GM23248 (cell line): Measurements from ENCODE around the gene EDC4. TPM values are rescaled to one million over a fixed set of nuclear protein-coding genes. Genes with fewer than 3 reads are reported as not detected.

ENCODE experiments used
- DNase-seq: peaks from one replicate; pipeline ENCODE4 v3.0.0-alpha.2; 2015
- H2AFZ ChIP-seq: fragments of 200-600 bp; sonication (generic); 2 replicates; pipeline ENCODE4 v1.6.1; 2016; ENCODE audit warnings: antibody characterized with exemption
- H3F3A ChIP-seq: fragments of 200-600 bp; sonication (generic); 2 replicates; pipeline ENCODE4 v1.6.1; 2016; ENCODE audit warnings: mild to moderate bottlenecking, antibody characterized with exemption, mixed run types; ENCODE audit not compliant: insufficient read depth
- H3K27ac ChIP-seq: fragments of 200-600 bp; sonication (generic); 2 replicates; pipeline ENCODE4 v1.5.1; 2016; ENCODE audit warnings: mild to moderate bottlenecking
- H3K27me3 ChIP-seq: fragments of 200-600 bp; sonication (generic); replicated peaks from 2 replicates; pipeline ENCODE4 v1.6.1; 2016; ENCODE audit warnings: mild to moderate bottlenecking; ENCODE audit not compliant: insufficient read depth
- H3K36me3 ChIP-seq: fragments of 200-600 bp; sonication (generic); 2 replicates; pipeline ENCODE4 v1.6.1; 2016; ENCODE audit warnings: low read depth, mild to moderate bottlenecking
- H3K4me1 ChIP-seq: fragments of 200-600 bp; sonication (generic); 2 replicates; pipeline ENCODE4 v1.6.1; 2016; ENCODE audit warnings: mild to moderate bottlenecking; ENCODE audit not compliant: insufficient read depth
- H3K4me2 ChIP-seq: fragments of 200-600 bp; sonication (generic); one replicate; pipeline ENCODE4 v1.6.1; 2016; ENCODE audit warnings: mild to moderate bottlenecking; ENCODE audit not compliant: unreplicated experiment
- H3K4me3 ChIP-seq: fragments of 200-600 bp; sonication (generic); 2 replicates; pipeline ENCODE4 v1.5.1; 2016; ENCODE audit warnings: mild to moderate bottlenecking
- H3K79me2 ChIP-seq: fragments of 200-600 bp; sonication (generic); 2 replicates; pipeline ENCODE4 v1.6.1; 2016; ENCODE audit warnings: mild to moderate bottlenecking; ENCODE audit not compliant: insufficient read depth
- H3K9ac ChIP-seq: fragments of 200-600 bp; sonication (generic); 2 replicates; pipeline ENCODE4 v1.6.1; 2016; ENCODE audit warnings: mild to moderate bottlenecking
- H3K9me2 ChIP-seq: fragments of 200-600 bp; sonication (generic); 2 replicates; pipeline ENCODE4 v1.6.1; 2016; ENCODE audit warnings: mixed run types, mild to moderate bottlenecking, moderate library complexity; ENCODE audit not compliant: insufficient read depth
- H3K9me3 ChIP-seq: fragments of 200-600 bp; sonication (generic); one replicate; pipeline ENCODE4 v1.6.1; 2017; ENCODE audit warnings: low read depth
- H4K20me1 ChIP-seq: fragments of 200-600 bp; sonication (generic); 2 replicates; pipeline ENCODE4 v1.6.0; 2016; ENCODE audit not compliant: insufficient read depth
- EZH2 ChIP-seq: fragments of 200-600 bp; sonication (generic); IDR thresholded peaks from 2 replicates; pipeline ENCODE4 v1.6.1; 2018; ENCODE audit warnings: antibody characterized with exemption, mild to moderate bottlenecking; ENCODE audit not compliant: insufficient read depth, poor library complexity, severe bottlenecking
- EZH2phosphoT487 ChIP-seq: fragments of 200-600 bp; sonication (generic); IDR thresholded peaks from 2 replicates; pipeline ENCODE4 v1.6.1; 2018; ENCODE audit warnings: antibody characterized with exemption, moderate library complexity, mild to moderate bottlenecking, low read depth; ENCODE audit not compliant: insufficient read depth
- WGBS, 2 experiments: methylation state at CpG; one replicate each; pipeline ENCODE4 v1.1.6; 2015 to 2017; ENCODE audit warnings: low lambda C conversion rate in 2 of 2, low coverage in 1 of 2; ENCODE audit errors: missing lambda C conversion rate in 2 of 2; 5-methylcytosine and 5-hydroxymethylcytosine counted together
- in situ Hi-C: fragments of 300-500 bp; cut with MboI; formaldehyde crosslinking; loops from 2 replicates; pipeline ENCODE4 v1.15.0; 2020
- polyA plus RNA-seq: library from polyadenylated mRNA; unstranded; fragments of >200 nt; fragmentation: Nextera tagmentation; extraction: Ambion mirVana; gene quantifications from 2 replicates; pipeline ENCODE4 v1.2.1, GENCODE V29; 2016
- total RNA-seq: library from RNA; depleted of rRNA; stranded (reverse); fragments of >200 nt; shearing (Covaris generic); gene quantifications from 2 replicates; pipeline ENCODE4 v1.2.3, GENCODE V29; 2014

The EDC4 gene
- total and polyA plus RNA-seq, 2 experiments from 2014 or later: 39.9 to 48.5 TPM

GRCh38 chr16:67855789-67856188 lies 17.1 kb upstream of the EDC4 start:
- Histone ChIP-seq H3K36me3 (peaks cover 4% of the 10 kb centered on the region; the same call in 1 of the 2 replicates), H2AFZ (no peak overlapping the region), H3K9me3 (no peaks in the 10 kb centered on the region), H3F3A (peaks cover 34% of the 10 kb centered on the region), H4K20me1 (peaks cover 13% of the 10 kb centered on the region; the same call in 1 of the 2 replicates), H3K4me2 (no peak overlapping the region), H3K9ac (no peak overlapping the region), H3K79me2 (peaks cover 96% of the 10 kb centered on the region), H3K27ac (no peak overlapping the region), H3K4me1 (peaks cover 26% of the 10 kb centered on the region), H3K27me3 (no peaks in the 10 kb centered on the region), H3K4me3 (no peak overlapping the region), H3K9me2 (no peaks in the 10 kb centered on the region)
- TF ChIP-seq EZH2 (no peak), EZH2phosphoT487 (no peak)
- DNase-seq: no peak
- in situ Hi-C loops: no loop called here
- 82 to 86% methylated on average over 9 to 10 of the region's 10 CpGs for WGBS, 2 experiments

- 83 to 89% methylated on average over 5 of the region's 5 CpGs for WGBS, 2 experiments
- H4K20me1 ChIP-seq: peaks cover 11% of the 10 kb centered on the region; the same call in 1 of the 2 replicates
Measured at GRCh38 chr16:67856927-67857546, 15.8 kb upstream of the EDC4 start.

GRCh38 chr16:67857547-67858233 lies 15.2 kb upstream of the EDC4 start:
- Histone ChIP-seq H3K4me3 (peak overlapping the region; percentile 46), H3F3A (peaks cover 52% of the 10 kb centered on the region), H3K27me3 (no peaks in the 10 kb centered on the region), H3K27ac (peak overlapping the region; percentile 100), H4K20me1 (peaks cover 16% of the 10 kb centered on the region; the same call in 1 of the 2 replicates), H3K4me2 (peak overlapping the region; percentile 78), H3K36me3 (peaks cover 4% of the 10 kb centered on the region; the same call in 1 of the 2 replicates), H2AFZ (no peak overlapping the region), H3K9ac (peak overlapping the region; percentile 96), H3K4me1 (peaks cover 44% of the 10 kb centered on the region), H3K79me2 (peaks cover 96% of the 10 kb centered on the region), H3K9me3 (no peaks in the 10 kb centered on the region), H3K9me2 (no peaks in the 10 kb centered on the region)
- DNase-seq: peak; percentile 99
- TF ChIP-seq EZH2phosphoT487: no peak
- 0 to 1% methylated on average over 3 of the region's 3 CpGs for WGBS, 2 experiments
- in situ Hi-C loops: no loop called here

More at GRCh38 chr16:67856927-67857546, 15.8 kb upstream of the EDC4 start:
- H3K4me1 ChIP-seq: peaks cover 38% of the 10 kb centered on the region
- peaks cover 96% of the 10 kb centered on the region for H3K79me2 ChIP-seq
- H3F3A ChIP-seq: peaks cover 46% of the 10 kb centered on the region
- peak overlapping the region; percentile 48 for H3K4me2 ChIP-seq
- peak overlapping the region; percentile 68 for H3K9ac ChIP-seq
- TF ChIP-seq EZH2: no peak
- TF ChIP-seq EZH2phosphoT487: no peak
- peak overlapping the region; percentile 24; the same call in 1 of the 2 replicates for H3K4me3 ChIP-seq
- H3K27me3 ChIP-seq: no peaks in the 10 kb centered on the region
- H3K9me3 ChIP-seq: no peaks in the 10 kb centered on the region
- peaks cover 4% of the 10 kb centered on the region; the same call in 1 of the 2 replicates for H3K36me3 ChIP-seq
- DNase-seq: no peak
- H3K27ac ChIP-seq: peak overlapping the region; percentile 100
- H3K9me2 ChIP-seq: no peaks in the 10 kb centered on the region
- H2AFZ ChIP-seq: no peak overlapping the region
- in situ Hi-C loops: no loop called here

- Histone ChIP-seq H3K79me2 (peaks cover 96% of the 10 kb centered on the region), H3K4me3 (peak overlapping the region; percentile 46; the same call in 1 of the 2 replicates), H3K27ac (peak overlapping the region; percentile 100), H3K9ac (peak overlapping the region; percentile 96), H2AFZ (no peak overlapping the region), H3K36me3 (peaks cover 4% of the 10 kb centered on the region; the same call in 1 of the 2 replicates), H3F3A (peaks cover 58% of the 10 kb centered on the region), H4K20me1 (peaks cover 16% of the 10 kb centered on the region; the same call in 1 of the 2 replicates), H3K27me3 (no peaks in the 10 kb centered on the region), H3K4me1 (peaks cover 52% of the 10 kb centered on the region), H3K9me2 (no peaks in the 10 kb centered on the region), H3K9me3 (no peaks in the 10 kb centered on the region), H3K4me2 (peak overlapping the region; percentile 78)
- 47 to 48% methylated on average over 4 of the region's 4 CpGs for WGBS, 2 experiments
- in situ Hi-C loops: no loop called here
- peak; percentile 54 for DNase-seq
- no peak for TF ChIP-seq EZH2
- no peak for TF ChIP-seq EZH2phosphoT487
Measured at GRCh38 chr16:67858500-67858899, 14.4 kb upstream of the EDC4 start.
